ENCODE results near the gene CHRDL2. TPM values are rescaled to one million over a fixed set of nuclear protein-coding genes. Genes with fewer than 3 reads are reported as not detected.

CHRDL2 gene
- total and polyA plus RNA-seq, 2 of the 13 experiments (the other 11 are each of a cell fraction or from before 2014, with no cell fraction given), result 0.04 TPM; not detected in 1

GRCh38 chr11:74726547-74727182, 4.6 kb downstream of the CHRDL2 start (continued):
- TF ChIP-seq MEF2D (CRISPR knock-in tag; IDR thresholded peaks at IDR 0.05), result no peak
- TF ChIP-seq CERS6 (CRISPR knock-in tag; IDR thresholded peaks at IDR 0.05), result no peak
- no peak for TF ChIP-seq ZFP90 (CRISPR knock-in tag; IDR thresholded peaks at IDR 0.05; ENCODE audit: borderline replicate concordance)
- no peak for TF ChIP-seq DMTF1 (CRISPR knock-in tag; IDR thresholded peaks at IDR 0.05)
- peak; percentile 81; the same call in 1 of the 2 replicates for TF ChIP-seq NRL (CRISPR knock-in tag; IDR thresholded peaks at IDR 0.05; ENCODE audit: borderline replicate concordance)
- no peak for TF ChIP-seq ARID3A (IDR thresholded peaks at IDR 0.05; ENCODE audit: low read depth, low read length)
- TF ChIP-seq SP1 (IDR thresholded peaks at IDR 0.05), result no peak
- no peak for TF ChIP-seq SP1 (CRISPR knock-in tag; IDR thresholded peaks at IDR 0.05)
- TF ChIP-seq ZNF563 (CRISPR knock-in tag; IDR thresholded peaks at IDR 0.05), result no peak
- no peak for TF ChIP-seq RXRB (CRISPR knock-in tag; IDR thresholded peaks at IDR 0.05; ENCODE audit: borderline replicate concordance)
- peak; percentile 39; the same call in 1 of the 2 replicates for TF ChIP-seq ERF (CRISPR knock-in tag; IDR thresholded peaks at IDR 0.05)
- no peak for TF ChIP-seq NR2F6 (IDR thresholded peaks at IDR 0.05)
- no peak for TF ChIP-seq NR2F6 (CRISPR knock-in tag; IDR thresholded peaks at IDR 0.05)
- TF ChIP-seq LBX2 (CRISPR knock-in tag; IDR thresholded peaks at IDR 0.05; ENCODE audit: borderline replicate concordance), result no peak
- no peak for TF ChIP-seq ZBTB38 (CRISPR knock-in tag; IDR thresholded peaks at IDR 0.05)
- no peak for TF ChIP-seq SMAD3 (CRISPR knock-in tag; IDR thresholded peaks at IDR 0.05)
- TF ChIP-seq HNRNPH1 (optimal IDR thresholded peaks at IDR 0.05; ENCODE audit: low read depth, low read length), result no peak
